Thyroid gland (tissue), 4 donors: ENCODE data around the gene APP. TPM values are rescaled to one million over a fixed set of nuclear protein-coding genes. Genes with fewer than 3 reads are reported as not detected.

Source experiments
- DNase-seq, 2 donors: peaks; one replicate each; pipeline ENCODE4 v3.0.0-alpha.2; 2019
- H3K27ac ChIP-seq, 3 donors: fragments of 200-600 bp; sonication (generic); 1 replicate in 2 of 3; 2 replicates in 1 of 3; pipeline ENCODE4 v1.5.1; 2016 to 2019; ENCODE audit warnings: mild to moderate bottlenecking in 1 of 3, moderate library complexity in 1 of 3
- H3K27me3 ChIP-seq: fragments of 200-600 bp; sonication (generic); one replicate; pipeline ENCODE4 v1.5.1; 2019
- H3K36me3 ChIP-seq, 2 donors: fragments of 200-600 bp; sonication (generic); one replicate each; pipeline ENCODE4 v1.5.1; 2016 to 2019
- H3K4me1 ChIP-seq, 2 donors: fragments of 200-600 bp; sonication (generic); one replicate each; pipeline ENCODE4 v1.5.1; 2017 to 2019
- H3K4me3 ChIP-seq, 3 donors: fragments of 200-600 bp; sonication (generic); replicated peaks in 1 of 3; 1 replicate in 2 of 3; 2 replicates in 1 of 3; pipeline ENCODE4 v1.5.1; 2016; ENCODE audit warnings: mild to moderate bottlenecking in 1 of 3
- H3K9me3 ChIP-seq: fragments of 200-600 bp; sonication (generic); one replicate; pipeline ENCODE4 v1.5.1; 2017
- CTCF ChIP-seq, 6 experiments: fragments of 200-600 bp in 3 of 6; fragments of 450-650 bp in 3 of 6; sonication (generic) in 3 of 6; IDR thresholded peaks; one replicate each; pipeline ENCODE4 v1.5.1; 2016 to 2019; ENCODE audit warnings: antibody characterized with exemption in 6 of 6, mild to moderate bottlenecking in 2 of 6, inconsistent platforms in 1 of 6, moderate library complexity in 1 of 6
- POLR2A ChIP-seq, 2 donors: fragments of 450-650 bp; IDR thresholded peaks; one replicate each; pipeline ENCODE4 v1.6.1; 2017; ENCODE audit warnings: antibody characterized with exemption in 2 of 2, mild to moderate bottlenecking in 2 of 2, moderate library complexity in 1 of 2
- WGBS, 2 donors: methylation state at CpG; one replicate each; pipeline ENCODE4 v1.1.5; 2017; 5-methylcytosine and 5-hydroxymethylcytosine counted together
- intact Hi-C: fragments of 100-400 bp; cut with DNase I; formaldehyde crosslinking; loops from one replicate; pipeline ENCODE4 v1.15.1; 2023
- total RNA-seq, 4 donors: library from RNA; depleted of rRNA; stranded (reverse); fragments of >200 nt; gene quantifications; one replicate each; pipeline ENCODE4 v1.2.3, GENCODE V29; 2016

The APP gene
- total RNA-seq, 4 donors from 2014 or later, result 513 to 716 (median 676) TPM

GRCh38 chr21:25879203-25879602 lies 291.4 kb downstream of the APP start:
- Histone ChIP-seq H3K9me3 (no peaks in the 10 kb centered on the region), H3K27me3 (no peaks in the 10 kb centered on the region), H3K36me3 (peaks cover 3 to 7% of the 10 kb centered on the region in 2 donors), H3K4me3 (no peak overlapping the region), H3K27ac (no peak overlapping the region), H3K4me1 (no peaks in the 10 kb centered on the region)
- WGBS, 2 donors, result 82 to 86% methylated on average over 3 of the region's 3 CpGs
- TF ChIP-seq POLR2A (IDR thresholded peaks at IDR 0.05), result no peak
- TF ChIP-seq CTCF (IDR thresholded peaks at IDR 0.05), result no peak
- intact Hi-C loops, result no loop called here
- DNase-seq, result no peak

GRCh38 chr21:25878344-25878743 lies 292.2 kb downstream of the APP start:
- TF ChIP-seq POLR2A (IDR thresholded peaks at IDR 0.05) (no peak), CTCF (IDR thresholded peaks at IDR 0.05) (no peak)
- no peaks in the 10 kb centered on the region for H3K4me1 ChIP-seq
- WGBS, 2 donors, result 87 to 90% methylated on average over 3 of the region's 3 CpGs

DNA sequence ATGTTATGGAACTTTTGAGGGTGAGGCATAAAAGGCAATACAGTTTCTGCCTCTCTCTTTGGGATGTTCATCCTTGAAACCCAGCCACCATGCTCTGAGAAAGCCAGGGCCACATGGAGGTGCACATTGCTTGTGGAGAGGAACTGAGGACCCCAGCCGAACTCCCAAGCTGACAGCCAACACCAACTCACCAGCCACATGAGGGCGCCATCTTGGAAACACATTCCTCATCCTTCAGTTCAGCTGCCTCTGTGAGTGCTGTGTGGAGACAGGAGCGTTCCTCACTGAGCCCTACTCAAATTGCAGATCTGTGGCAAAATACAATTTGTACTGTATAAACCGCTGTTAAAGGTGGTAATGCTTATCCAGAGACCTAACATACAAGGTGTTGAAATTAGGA lies 298.3 kb downstream of the APP start:
- Histone ChIP-seq H3K27me3 (no peaks in the 10 kb centered on the region), H3K4me3 (no peak overlapping the region), H3K36me3 (no peaks in the 10 kb centered on the region), H3K4me1 (no peaks in the 10 kb centered on the region), H3K9me3 (no peaks in the 10 kb centered on the region), H3K27ac (no peak overlapping the region)
- 91 to 93% methylated on average over 4 of the region's 4 CpGs for WGBS, 2 donors
- intact Hi-C loops, result no loop called here
- TF ChIP-seq POLR2A (IDR thresholded peaks at IDR 0.05), result no peak
- no peak for TF ChIP-seq CTCF (IDR thresholded peaks at IDR 0.05)
- no peak for DNase-seq

More at GRCh38 chr21:25878344-25878743, 292.2 kb downstream of the APP start:
- Histone ChIP-seq H3K27me3 (no peaks in the 10 kb centered on the region), H3K27ac (no peak overlapping the region), H3K4me3 (no peak overlapping the region), H3K9me3 (no peaks in the 10 kb centered on the region), H3K36me3 (peaks cover 3 to 7% of the 10 kb centered on the region in 2 donors)
- DNase-seq, result no peak
- intact Hi-C loops, result no loop called here

- H3K27ac ChIP-seq, result no peak overlapping the region
- WGBS, 2 donors, result 85 to 98% methylated on average over 3 of the region's 3 CpGs
These were observed 299.0 kb downstream of the APP start for GRCh38 chr21:25871566-25871965.

DNA sequence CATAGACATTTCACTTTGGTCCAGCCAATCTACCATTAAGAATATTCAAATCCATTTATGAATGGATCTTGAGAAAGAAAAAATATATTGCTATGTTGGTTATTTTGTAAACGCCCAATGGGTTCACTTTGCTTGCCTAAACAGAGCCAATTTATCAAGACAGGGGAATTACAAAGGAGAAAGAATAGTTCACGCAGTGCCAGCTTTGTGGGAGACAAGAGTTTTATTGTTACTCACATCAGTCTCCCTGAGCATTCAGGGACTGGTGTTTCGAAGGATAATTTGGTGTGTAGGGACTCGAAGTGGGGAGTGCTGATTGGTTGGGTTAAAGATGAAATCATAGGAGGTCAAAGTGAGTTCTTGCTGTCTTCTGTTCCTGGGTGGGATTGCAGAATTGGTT lies 300.5 kb downstream of the APP start:
- DNase-seq, result no peak
- no peak overlapping the region for H3K27ac ChIP-seq
- no peaks in the 10 kb centered on the region for H3K4me1 ChIP-seq
- no peak overlapping the region for H3K4me3 ChIP-seq
- WGBS, 2 donors, result 86 to 88% methylated on average over 4 of the region's 4 CpGs
- intact Hi-C loops, result no loop called here
- H3K9me3 ChIP-seq, result no peaks in the 10 kb centered on the region
- no peaks in the 10 kb centered on the region for H3K36me3 ChIP-seq
- no peak for TF ChIP-seq POLR2A (IDR thresholded peaks at IDR 0.05)
- no peak for TF ChIP-seq CTCF (IDR thresholded peaks at IDR 0.05)
- H3K27me3 ChIP-seq, result no peaks in the 10 kb centered on the region

More at GRCh38 chr21:25871566-25871965, 299.0 kb downstream of the APP start:
- TF ChIP-seq CTCF (IDR thresholded peaks at IDR 0.05) (no peak), POLR2A (IDR thresholded peaks at IDR 0.05) (no peak)
- H3K36me3 ChIP-seq, result no peaks in the 10 kb centered on the region
- H3K9me3 ChIP-seq, result no peaks in the 10 kb centered on the region
- H3K4me3 ChIP-seq, result no peak overlapping the region
- no peaks in the 10 kb centered on the region for H3K27me3 ChIP-seq
- intact Hi-C loops, result no loop called here
- H3K4me1 ChIP-seq, result no peaks in the 10 kb centered on the region
- no peak for DNase-seq
